Muscle of leg (tissue), 11 donors: ENCODE measurements around the gene HMGXB4. TPM values are rescaled to one million over a fixed set of nuclear protein-coding genes. Genes with fewer than 3 reads are reported as not detected.

Source experiments
- DNase-seq: peaks from one replicate; pipeline ENCODE4 v3.0.0; 2013
- H3K27ac ChIP-seq: one replicate; pipeline ENCODE4 v1.5.1; 2013; ENCODE audit warnings: mild to moderate bottlenecking, low read length, control low read depth
- H3K27me3 ChIP-seq: one replicate; pipeline ENCODE4 v1.6.1; 2013; ENCODE audit warnings: low read length; ENCODE audit not compliant: control insufficient read depth, insufficient read depth
- H3K36me3 ChIP-seq: one replicate; pipeline ENCODE4 v1.6.1; 2013; ENCODE audit warnings: low read length; ENCODE audit not compliant: control insufficient read depth, insufficient read depth
- H3K4me1 ChIP-seq: one replicate; pipeline ENCODE4 v1.6.1; 2013; ENCODE audit warnings: low read length; ENCODE audit not compliant: control insufficient read depth, insufficient read depth
- H3K4me3 ChIP-seq: one replicate; pipeline ENCODE4 v1.5.1; 2013; ENCODE audit warnings: low read length, control low read depth
- H3K9me3 ChIP-seq: replicated peaks from 2 replicates; pipeline ENCODE4 v1.6.1; 2013; ENCODE audit warnings: low read depth, low read length; ENCODE audit not compliant: control insufficient read depth
- WGBS: methylation state at CpG from one replicate; pipeline ENCODE4 v1.1.5; 2013; ENCODE audit warnings: missing lambda C conversion rate; ENCODE audit not compliant: insufficient coverage; 5-methylcytosine and 5-hydroxymethylcytosine counted together
- polyA plus RNA-seq, 8 donors: library from polyadenylated mRNA; unstranded; fragments of 120-200 nt; gene quantifications; one replicate each; pipeline versions ENCODE4 v1.2.1 to v1.2.3, GENCODE V29; 2013; ENCODE audit warnings: inconsistent platforms in 1 of 8, low replicate concordance in 1 of 8; ENCODE audit not compliant: insufficient read length in 8 of 8, insufficient read depth in 1 of 8
- total RNA-seq: library from RNA; stranded (reverse); fragments of 120-200 nt; gene quantifications from one replicate; pipeline ENCODE4 v1.2.4, GENCODE V29; 2013

Gene HMGXB4
- total and polyA plus RNA-seq, 9 donors: 8.7 to 20.3 (median 15.5) TPM

GRCh38 chr22:35307892-35308291, 50.6 kb downstream of the HMGXB4 start:
- DNase-seq: peak; percentile 41
- Histone ChIP-seq H3K4me1 (peaks cover 33% of the 10 kb centered on the region), H3K36me3 (no peaks in the 10 kb centered on the region), H3K27me3 (no peaks in the 10 kb centered on the region), H3K4me3 (no peak overlapping the region), H3K9me3 (no peaks in the 10 kb centered on the region), H3K27ac (no peak overlapping the region)
- WGBS: 67% methylated on average over 1 of the region's 7 CpGs

GRCh38 chr22:35308480-35309021, 51.3 kb downstream of the HMGXB4 start:
- peak; percentile 77 for DNase-seq
- Histone ChIP-seq H3K27me3 (no peaks in the 10 kb centered on the region), H3K4me3 (no peak overlapping the region), H3K27ac (peak overlapping the region; percentile 21), H3K9me3 (no peaks in the 10 kb centered on the region), H3K4me1 (peaks cover 40% of the 10 kb centered on the region), H3K36me3 (no peaks in the 10 kb centered on the region)
- WGBS: 57% methylated on average over 4 of the region's 6 CpGs

- no peaks in the 10 kb centered on the region for H3K27me3 ChIP-seq
- no peaks in the 10 kb centered on the region for H3K9me3 ChIP-seq
- H3K4me1 ChIP-seq: peaks cover 63% of the 10 kb centered on the region
- H3K36me3 ChIP-seq: no peaks in the 10 kb centered on the region
- no peak for DNase-seq
- no peak overlapping the region for H3K27ac ChIP-seq
- no peak overlapping the region for H3K4me3 ChIP-seq
- 52% methylated on average over 13 of the region's 18 CpGs for WGBS
Observed at GRCh38 chr22:35310556-35311550, 53.6 kb downstream of the HMGXB4 start.

GRCh38 chr22:35311551-35311999, 54.3 kb downstream of the HMGXB4 start:
- WGBS: 88% methylated on average over 6 of the region's 8 CpGs
- DNase-seq: no peak
- Histone ChIP-seq H3K27me3 (no peaks in the 10 kb centered on the region), H3K9me3 (no peaks in the 10 kb centered on the region), H3K4me3 (no peak overlapping the region), H3K36me3 (no peaks in the 10 kb centered on the region), H3K27ac (no peak overlapping the region), H3K4me1 (peaks cover 68% of the 10 kb centered on the region)

GRCh38 chr22:35312198-35313059, 55.1 kb downstream of the HMGXB4 start:
- Histone ChIP-seq H3K36me3 (peaks cover under 1% of the 10 kb centered on the region), H3K27ac (peak overlapping the region; percentile 29), H3K4me1 (peaks cover 65% of the 10 kb centered on the region), H3K4me3 (no peak overlapping the region), H3K9me3 (no peaks in the 10 kb centered on the region), H3K27me3 (no peaks in the 10 kb centered on the region)
- no peak for DNase-seq
- WGBS: 59% methylated on average over 10 of the region's 13 CpGs

- no peak overlapping the region for H3K4me3 ChIP-seq
- peak; percentile 88 for DNase-seq
- H3K4me1 ChIP-seq: peaks cover 60% of the 10 kb centered on the region
- peak overlapping the region; percentile 92 for H3K27ac ChIP-seq
- H3K27me3 ChIP-seq: no peaks in the 10 kb centered on the region
- H3K9me3 ChIP-seq: no peaks in the 10 kb centered on the region
- WGBS: 56% methylated on average over 10 of the region's 14 CpGs
- H3K36me3 ChIP-seq: peaks cover 12% of the 10 kb centered on the region
Observed at GRCh38 chr22:35313311-35314121, 56.2 kb downstream of the HMGXB4 start.

- H3K27ac ChIP-seq: peak overlapping the region; percentile 92
- H3K36me3 ChIP-seq: peaks cover 20% of the 10 kb centered on the region
- WGBS: 49% methylated on average over 9 of the region's 16 CpGs
- H3K4me1 ChIP-seq: peaks cover 60% of the 10 kb centered on the region
- no peaks in the 10 kb centered on the region for H3K9me3 ChIP-seq
- DNase-seq: no peak
- H3K4me3 ChIP-seq: no peak overlapping the region
- no peaks in the 10 kb centered on the region for H3K27me3 ChIP-seq
Observed at GRCh38 chr22:35314161-35314942, 57.1 kb downstream of the HMGXB4 start.

GRCh38 chr22:35315141-35315854, 58.0 kb downstream of the HMGXB4 start:
- H3K27me3 ChIP-seq: no peaks in the 10 kb centered on the region
- 78% methylated on average over 10 of the region's 12 CpGs for WGBS
- H3K36me3 ChIP-seq: peaks cover 29% of the 10 kb centered on the region
- no peak overlapping the region for H3K4me3 ChIP-seq
- H3K27ac ChIP-seq: peak overlapping the region; percentile 74
- no peak for DNase-seq
- H3K4me1 ChIP-seq: peaks cover 60% of the 10 kb centered on the region
- H3K9me3 ChIP-seq: no peaks in the 10 kb centered on the region
